ENCODE data around the gene KHDC4.

- no peak for TF ChIP-seq BACH2 (CRISPR knock-in tag; IDR thresholded peaks at IDR 0.05; ENCODE audit: borderline replicate concordance)
- TF ChIP-seq CREB5 (CRISPR knock-in tag; IDR thresholded peaks at IDR 0.05; ENCODE audit: low read depth) = no peak
- TF ChIP-seq CSRNP3 (CRISPR knock-in tag; IDR thresholded peaks at IDR 0.05) = no peak
- TF ChIP-seq SNAI2 (CRISPR knock-in tag; IDR thresholded peaks at IDR 0.05) = no peak
- TF ChIP-seq PATZ1 (CRISPR knock-in tag; IDR thresholded peaks at IDR 0.05; ENCODE audit: borderline replicate concordance) = no peak
- TF ChIP-seq ZFP30 (CRISPR knock-in tag; IDR thresholded peaks at IDR 0.05) = no peak
- no peak for TF ChIP-seq ZFP3 (CRISPR knock-in tag; IDR thresholded peaks at IDR 0.05)
- TF ChIP-seq RARB (CRISPR knock-in tag; IDR thresholded peaks at IDR 0.05) = no peak
- TF ChIP-seq ZC3H10 (CRISPR knock-in tag; IDR thresholded peaks at IDR 0.05) = no peak
- TF ChIP-seq ZNF8 (CRISPR knock-in tag; IDR thresholded peaks at IDR 0.05) = no peak
- no peak for TF ChIP-seq PPARA (CRISPR knock-in tag; IDR thresholded peaks at IDR 0.05; ENCODE audit: borderline replicate concordance)
- TF ChIP-seq ESRRG (CRISPR knock-in tag; IDR thresholded peaks at IDR 0.05) = no peak
Observed at GRCh38 chr1:155951753-155952504, 17.7 kb upstream of the KHDC4 start.

All from SK-N-SH treated with all-trans-retinoic acid at 6 μM for 48 hours (cell line).